ENCODE results near the gene CHRM4.
A peak's percentile ranks its signal among the peaks of the same experiment; 100 is the strongest.

The CHRM4 gene

DNA sequence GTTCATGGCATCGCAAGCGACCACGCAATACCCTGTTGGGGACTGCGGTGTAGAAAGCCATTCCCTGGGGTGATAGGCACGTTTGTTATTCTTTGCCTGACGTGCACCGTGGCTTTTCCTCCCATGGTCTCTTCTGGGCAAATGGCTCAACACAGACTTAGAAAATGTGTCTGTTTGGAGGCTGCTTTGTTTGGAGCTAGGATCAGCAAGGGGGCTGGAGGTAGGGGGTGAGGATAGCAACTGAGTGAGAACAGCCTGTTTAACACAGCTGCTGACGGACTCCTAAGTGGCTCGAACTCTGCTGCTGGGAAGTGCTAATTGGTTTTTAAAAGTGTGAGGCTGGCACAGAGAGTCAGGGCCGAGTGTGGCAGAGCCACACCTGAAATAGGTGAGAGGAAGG, 16.1 kb upstream of the CHRM4 start:
- Histone ChIP-seq H3K36me3 (ENCODE audit: control insufficient read depth in 5 of 5, insufficient read depth in 5 of 5, low read length in 5 of 5) (peaks cover 0 to 53% (median 37%) of the 10 kb centered on the region in 5 donors), H3K4me1 (ENCODE audit: control insufficient read depth in 5 of 5, insufficient read depth in 5 of 5, low read length in 5 of 5) (peaks cover 8 to 26% (median 21%) of the 10 kb centered on the region in 5 donors), H3K4me3 (ENCODE audit: low read depth in 1 of 5, low read length in 5 of 5) (no peak overlapping the region), H3K27ac (ENCODE audit: low read depth, low read length) (no peak overlapping the region), H3K27me3 (ENCODE audit: control insufficient read depth in 5 of 5, insufficient read depth in 4 of 5, low read length in 5 of 5) (no peaks in the 10 kb centered on the region), H3K9me3 (ENCODE audit: control insufficient read depth in 5 of 5, low read length in 5 of 5) (no peaks in the 10 kb centered on the region), H3K9ac (ENCODE audit: low read length in 5 of 5) (no peak overlapping the region)

DNA sequence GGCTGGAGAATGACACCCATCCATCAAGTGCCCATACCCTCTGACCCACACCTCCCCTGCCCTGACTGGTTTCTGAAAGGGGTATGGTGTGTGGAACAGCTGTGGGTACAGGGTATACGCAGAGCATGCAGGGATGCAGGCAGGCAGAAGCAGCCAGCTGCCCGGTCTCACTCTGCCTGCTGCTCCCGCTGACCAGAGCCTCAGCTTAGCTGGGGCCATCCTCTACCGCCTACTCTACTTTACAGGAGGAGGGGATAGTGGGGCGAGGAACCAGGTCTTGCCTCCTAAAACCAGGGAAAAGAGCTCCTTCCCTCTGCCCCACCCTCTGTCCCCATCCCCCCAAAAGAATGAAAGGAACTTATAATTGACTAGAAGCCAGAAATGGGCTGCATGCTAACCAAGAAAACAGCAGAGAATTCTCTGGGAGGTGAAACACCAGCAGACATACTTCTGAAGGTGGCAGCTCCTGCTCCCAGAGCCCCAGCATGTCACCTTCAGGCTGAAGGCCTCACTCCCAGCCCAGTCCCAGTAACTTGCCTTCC, 13.0 kb upstream of the CHRM4 start:
- Histone ChIP-seq H3K9me3 (ENCODE audit: control insufficient read depth in 5 of 5, low read length in 5 of 5) (no peaks in the 10 kb centered on the region), H3K9ac (ENCODE audit: low read length in 5 of 5) (no peak overlapping the region), H3K4me3 (ENCODE audit: low read depth in 1 of 5, low read length in 5 of 5) (no peak overlapping the region), H3K4me1 (ENCODE audit: control insufficient read depth in 5 of 5, insufficient read depth in 5 of 5, low read length in 5 of 5) (peaks cover 10 to 29% (median 28%) of the 10 kb centered on the region in 5 donors), H3K36me3 (ENCODE audit: control insufficient read depth in 5 of 5, insufficient read depth in 5 of 5, low read length in 5 of 5) (peaks cover 0 to 58% (median 30%) of the 10 kb centered on the region in 5 donors), H3K27me3 (ENCODE audit: control insufficient read depth in 5 of 5, insufficient read depth in 4 of 5, low read length in 5 of 5) (no peaks in the 10 kb centered on the region), H3K27ac (ENCODE audit: low read depth, low read length) (no peak overlapping the region)

DNA sequence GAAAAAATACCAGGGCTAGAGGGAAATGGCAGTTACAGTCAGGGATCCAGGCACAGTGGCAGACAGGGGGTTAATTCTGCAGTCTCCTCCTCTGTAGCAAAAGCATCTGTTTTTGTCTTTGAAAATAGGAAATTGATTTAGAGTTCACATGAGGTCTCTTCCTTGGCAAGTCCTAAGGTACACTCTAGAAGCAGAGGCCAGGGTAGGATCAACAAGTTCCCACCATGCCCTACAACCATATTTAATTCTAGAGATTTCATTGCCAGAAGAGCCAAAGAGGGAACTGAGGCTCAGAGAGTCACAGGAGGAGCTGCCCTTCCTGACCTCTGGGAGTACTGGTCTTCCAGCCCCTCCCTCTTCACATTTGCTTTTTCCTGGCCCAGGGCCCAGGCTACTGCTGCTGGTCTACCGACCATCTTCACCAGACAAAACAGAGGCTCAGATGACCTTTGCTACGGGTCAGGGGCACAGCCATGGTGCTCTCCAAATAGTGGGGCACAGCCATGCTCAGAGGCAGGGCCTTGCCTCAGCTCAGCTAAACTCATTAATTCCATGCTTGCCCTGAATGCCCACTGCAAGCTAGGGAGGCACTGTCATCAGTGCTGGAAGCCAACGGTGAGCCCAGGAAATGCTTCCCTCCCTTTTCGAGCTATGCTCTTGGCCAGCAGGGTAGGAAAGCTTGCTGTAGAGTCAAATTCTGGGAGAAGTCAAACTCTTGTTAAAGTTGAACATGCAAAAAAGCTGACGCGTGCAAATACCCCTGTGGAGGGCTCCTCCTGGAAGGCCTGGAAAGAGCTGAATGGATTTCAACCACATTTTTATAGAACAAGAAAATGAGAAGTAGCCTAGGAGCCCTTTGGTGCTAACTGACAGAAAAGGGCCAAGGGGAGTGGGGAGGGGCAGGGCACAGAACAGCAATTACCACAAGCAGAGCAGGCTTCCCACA, 11.7 kb upstream of the CHRM4 start:
- Histone ChIP-seq H3K36me3 (ENCODE audit: control insufficient read depth in 5 of 5, insufficient read depth in 5 of 5, low read length in 5 of 5) (peaks cover 0 to 47% (median 21%) of the 10 kb centered on the region in 5 donors), H3K4me3 (ENCODE audit: low read depth in 1 of 5, low read length in 5 of 5) (no peak overlapping the region), H3K9me3 (ENCODE audit: control insufficient read depth in 5 of 5, low read length in 5 of 5) (no peaks in the 10 kb centered on the region), H3K4me1 (ENCODE audit: control insufficient read depth in 5 of 5, insufficient read depth in 5 of 5, low read length in 5 of 5) (peaks cover 10 to 29% (median 28%) of the 10 kb centered on the region in 5 donors), H3K27me3 (ENCODE audit: control insufficient read depth in 5 of 5, insufficient read depth in 4 of 5, low read length in 5 of 5) (no peaks in the 10 kb centered on the region), H3K27ac (ENCODE audit: low read depth, low read length) (no peak overlapping the region), H3K9ac (ENCODE audit: low read length in 5 of 5) (no peak overlapping the region)

DNA sequence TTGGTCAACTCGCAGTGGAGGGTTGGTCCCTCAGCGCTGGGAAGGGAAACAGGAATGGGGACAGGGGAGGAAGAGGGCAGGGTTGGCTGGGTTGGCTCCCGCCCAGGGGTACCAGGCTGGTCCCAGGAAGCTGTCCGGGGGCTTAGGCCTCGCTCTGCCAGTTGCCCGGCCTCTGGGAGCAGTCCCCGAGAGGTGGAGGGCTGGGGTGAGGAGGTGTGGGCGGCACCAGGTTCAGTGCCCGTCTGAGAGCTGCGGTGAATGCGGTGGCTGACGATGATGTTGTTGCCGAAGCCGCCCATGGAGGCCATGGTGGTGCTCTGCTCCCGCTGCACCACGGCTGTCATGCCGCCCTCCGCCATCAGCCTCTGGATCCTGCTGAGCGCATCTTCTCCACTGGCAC, 6.0 kb upstream of the CHRM4 start:
- Histone ChIP-seq H3K4me1 (ENCODE audit: control insufficient read depth in 5 of 5, insufficient read depth in 5 of 5, low read length in 5 of 5) (peaks cover 2 to 12% (median 8%) of the 10 kb centered on the region in 5 donors), H3K27me3 (ENCODE audit: control insufficient read depth in 5 of 5, insufficient read depth in 4 of 5, low read length in 5 of 5) (no peaks in the 10 kb centered on the region), H3K9me3 (ENCODE audit: control insufficient read depth in 5 of 5, low read length in 5 of 5) (no peaks in the 10 kb centered on the region), H3K4me3 (ENCODE audit: low read depth in 1 of 5, low read length in 5 of 5) (no peak overlapping the region), H3K9ac (ENCODE audit: low read length in 5 of 5) (no peak overlapping the region), H3K27ac (ENCODE audit: low read depth, low read length) (no peak overlapping the region), H3K36me3 (ENCODE audit: control insufficient read depth in 5 of 5, insufficient read depth in 5 of 5, low read length in 5 of 5) (peaks cover 0 to 41% (median 28%) of the 10 kb centered on the region in 5 donors)

DNA sequence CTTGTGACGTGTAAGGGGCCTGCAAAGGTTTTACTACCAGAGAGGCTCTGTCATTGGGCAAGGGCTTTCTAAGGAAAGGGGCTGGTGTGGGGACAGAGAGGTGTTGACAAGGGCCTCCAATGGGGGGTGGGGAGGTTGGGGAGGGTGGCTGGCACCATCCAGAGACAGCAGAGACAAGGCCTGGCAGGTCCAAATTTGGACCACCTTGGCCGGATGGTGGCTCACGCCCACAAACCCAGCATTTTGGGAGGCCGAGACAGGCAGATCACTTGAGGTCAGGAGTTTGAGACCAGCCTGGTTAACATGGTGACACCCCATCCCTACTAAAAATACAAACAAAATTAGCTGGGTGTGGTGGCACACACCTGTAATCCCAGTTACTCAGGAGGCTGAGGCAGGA, 2.2 kb upstream of the CHRM4 start:
- Histone ChIP-seq H3K9ac (ENCODE audit: low read length in 5 of 5) (no peak overlapping the region), H3K27me3 (ENCODE audit: control insufficient read depth in 5 of 5, insufficient read depth in 4 of 5, low read length in 5 of 5) (peaks cover 16 to 22% (median 18%) of the 10 kb centered on the region in 5 donors), H3K36me3 (ENCODE audit: control insufficient read depth in 5 of 5, insufficient read depth in 5 of 5, low read length in 5 of 5) (peaks cover 0 to 26% (median 23%) of the 10 kb centered on the region in 5 donors), H3K4me1 (ENCODE audit: control insufficient read depth in 5 of 5, insufficient read depth in 5 of 5, low read length in 5 of 5) (peaks cover 0 to 42% (median 35%) of the 10 kb centered on the region in 5 donors), H3K4me3 (ENCODE audit: low read depth in 1 of 5, low read length in 5 of 5) (no peak overlapping the region), H3K27ac (ENCODE audit: low read depth, low read length) (no peak overlapping the region), H3K9me3 (ENCODE audit: control insufficient read depth in 5 of 5, low read length in 5 of 5) (no peaks in the 10 kb centered on the region)

DNA sequence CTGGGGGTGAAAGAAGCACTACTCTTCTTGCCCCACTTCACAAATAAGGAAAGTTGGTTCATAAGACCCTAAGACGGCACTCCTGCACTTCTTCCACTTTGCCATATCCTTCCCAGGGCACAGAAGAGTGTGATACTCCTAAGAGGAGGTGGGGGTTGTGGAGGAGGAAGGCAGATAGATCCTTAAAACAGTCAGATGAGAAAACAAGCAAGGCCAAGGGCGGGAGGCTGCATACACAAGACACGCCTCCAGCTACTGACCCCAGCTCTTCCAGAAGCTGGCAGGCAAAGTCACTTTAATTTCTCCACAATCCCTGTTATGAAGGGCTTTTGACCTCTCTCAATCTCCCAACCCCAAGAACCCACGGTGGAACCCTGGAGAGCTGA, 1.6 kb upstream of the CHRM4 start:
- Histone ChIP-seq H3K36me3 (ENCODE audit: control insufficient read depth in 5 of 5, insufficient read depth in 5 of 5, low read length in 5 of 5) (peaks cover 0 to 24% (median 23%) of the 10 kb centered on the region in 5 donors), H3K4me1 (ENCODE audit: control insufficient read depth in 5 of 5, insufficient read depth in 5 of 5, low read length in 5 of 5) (peaks cover 0 to 42% (median 35%) of the 10 kb centered on the region in 5 donors), H3K4me3 (ENCODE audit: low read depth in 1 of 5, low read length in 5 of 5) (peak overlapping the region in 1 of 5 donors; percentile 64), H3K9me3 (ENCODE audit: control insufficient read depth in 5 of 5, low read length in 5 of 5) (no peaks in the 10 kb centered on the region), H3K27ac (ENCODE audit: low read depth, low read length) (no peak overlapping the region), H3K9ac (ENCODE audit: low read length in 5 of 5) (no peak overlapping the region), H3K27me3 (ENCODE audit: control insufficient read depth in 5 of 5, insufficient read depth in 4 of 5, low read length in 5 of 5) (peaks cover 16 to 28% (median 23%) of the 10 kb centered on the region in 5 donors)

DNA sequence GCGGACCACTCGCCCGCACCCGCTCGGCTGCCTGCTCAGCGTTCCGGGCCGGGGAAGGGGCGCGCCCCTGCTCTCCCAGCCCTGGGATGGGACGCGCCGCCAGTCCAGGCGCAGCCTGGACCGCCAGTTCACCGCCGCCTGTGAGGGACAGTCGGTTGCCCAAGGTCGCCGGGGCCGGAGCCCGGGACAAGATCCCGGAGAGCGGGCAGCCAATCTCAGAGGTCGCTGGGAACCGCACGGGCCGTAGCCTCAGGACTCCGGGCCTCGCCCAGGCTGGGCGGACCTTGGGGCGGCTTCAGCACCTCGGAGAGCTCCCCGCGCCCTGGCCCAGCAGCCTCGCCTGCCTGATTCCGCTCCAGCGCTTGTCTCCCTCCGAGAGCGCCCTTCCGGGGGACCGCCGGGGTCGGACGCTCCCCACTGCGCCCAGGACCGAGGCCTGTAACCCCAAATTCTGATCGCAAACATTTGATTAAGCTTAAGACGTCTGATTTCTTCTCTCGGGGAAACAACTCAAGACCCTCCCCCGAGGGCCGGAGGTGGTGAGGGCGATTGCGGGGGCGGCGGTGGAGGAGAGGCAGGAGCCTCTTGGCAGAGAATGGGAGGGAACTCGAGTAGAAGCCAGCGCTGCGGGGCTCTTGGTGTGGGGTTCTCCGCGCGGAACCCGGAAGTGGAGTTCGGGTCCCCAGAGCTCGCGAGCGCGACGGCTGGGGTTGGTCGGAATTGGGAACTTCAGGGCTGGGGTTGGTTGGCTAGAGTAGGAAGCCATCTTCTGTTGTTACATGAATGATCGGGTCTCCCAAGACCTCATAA, 1.1 kb upstream of the CHRM4 start:
- H3K36me3 ChIP-seq (ENCODE audit: control insufficient read depth in 5 of 5, insufficient read depth in 5 of 5, low read length in 5 of 5), result peaks cover 0 to 18% (median 18%) of the 10 kb centered on the region in 5 donors
- no peak overlapping the region for H3K27ac ChIP-seq (ENCODE audit: low read depth, low read length)
- peaks cover 0 to 42% (median 35%) of the 10 kb centered on the region in 5 donors for H3K4me1 ChIP-seq (ENCODE audit: control insufficient read depth in 5 of 5, insufficient read depth in 5 of 5, low read length in 5 of 5)
- no peak overlapping the region for H3K9ac ChIP-seq (ENCODE audit: low read length in 5 of 5)
- no peaks in the 10 kb centered on the region for H3K9me3 ChIP-seq (ENCODE audit: control insufficient read depth in 5 of 5, low read length in 5 of 5)
- H3K27me3 ChIP-seq (ENCODE audit: control insufficient read depth in 5 of 5, insufficient read depth in 4 of 5, low read length in 5 of 5), result peaks cover 22 to 34% (median 29%) of the 10 kb centered on the region in 5 donors
- H3K4me3 ChIP-seq (ENCODE audit: low read depth in 1 of 5, low read length in 5 of 5), result peak overlapping the region in 4 of 5 donors; percentile 36 to 64 (median 42)

DNA sequence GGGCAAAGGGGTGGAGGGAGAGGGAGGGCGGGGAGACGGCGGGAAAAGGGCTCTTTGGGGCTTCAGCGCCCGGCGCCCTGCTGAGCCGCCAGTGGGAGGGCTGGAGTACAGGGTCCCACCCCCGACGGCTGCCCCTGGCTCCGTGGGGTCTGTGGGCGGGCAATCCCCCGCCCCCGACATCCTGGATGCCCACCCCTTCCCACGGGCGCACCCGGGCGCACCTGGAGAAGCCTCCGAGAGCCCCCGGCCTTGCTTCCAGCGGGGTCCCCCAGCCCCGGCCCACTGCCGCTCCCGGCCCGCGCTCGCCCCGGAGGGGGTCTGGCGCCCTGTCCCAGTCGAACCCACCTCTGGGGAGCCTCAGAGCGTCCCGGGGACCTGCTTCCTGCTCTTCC, 394 bp downstream of the CHRM4 start:
- Histone ChIP-seq H3K9ac (ENCODE audit: low read length in 5 of 5) (no peak overlapping the region), H3K27ac (ENCODE audit: low read depth, low read length) (no peak overlapping the region), H3K4me3 (ENCODE audit: low read depth in 1 of 5, low read length in 5 of 5) (peak overlapping the region in 1 of 5 donors; percentile 46), H3K9me3 (ENCODE audit: control insufficient read depth in 5 of 5, low read length in 5 of 5) (no peaks in the 10 kb centered on the region), H3K27me3 (ENCODE audit: control insufficient read depth in 5 of 5, insufficient read depth in 4 of 5, low read length in 5 of 5) (peaks cover 28 to 43% (median 40%) of the 10 kb centered on the region in 5 donors), H3K4me1 (ENCODE audit: control insufficient read depth in 5 of 5, insufficient read depth in 5 of 5, low read length in 5 of 5) (peaks cover 0 to 42% (median 35%) of the 10 kb centered on the region in 5 donors), H3K36me3 (ENCODE audit: control insufficient read depth in 5 of 5, insufficient read depth in 5 of 5, low read length in 5 of 5) (peaks cover 0 to 6% (median 5%) of the 10 kb centered on the region in 5 donors)

DNA sequence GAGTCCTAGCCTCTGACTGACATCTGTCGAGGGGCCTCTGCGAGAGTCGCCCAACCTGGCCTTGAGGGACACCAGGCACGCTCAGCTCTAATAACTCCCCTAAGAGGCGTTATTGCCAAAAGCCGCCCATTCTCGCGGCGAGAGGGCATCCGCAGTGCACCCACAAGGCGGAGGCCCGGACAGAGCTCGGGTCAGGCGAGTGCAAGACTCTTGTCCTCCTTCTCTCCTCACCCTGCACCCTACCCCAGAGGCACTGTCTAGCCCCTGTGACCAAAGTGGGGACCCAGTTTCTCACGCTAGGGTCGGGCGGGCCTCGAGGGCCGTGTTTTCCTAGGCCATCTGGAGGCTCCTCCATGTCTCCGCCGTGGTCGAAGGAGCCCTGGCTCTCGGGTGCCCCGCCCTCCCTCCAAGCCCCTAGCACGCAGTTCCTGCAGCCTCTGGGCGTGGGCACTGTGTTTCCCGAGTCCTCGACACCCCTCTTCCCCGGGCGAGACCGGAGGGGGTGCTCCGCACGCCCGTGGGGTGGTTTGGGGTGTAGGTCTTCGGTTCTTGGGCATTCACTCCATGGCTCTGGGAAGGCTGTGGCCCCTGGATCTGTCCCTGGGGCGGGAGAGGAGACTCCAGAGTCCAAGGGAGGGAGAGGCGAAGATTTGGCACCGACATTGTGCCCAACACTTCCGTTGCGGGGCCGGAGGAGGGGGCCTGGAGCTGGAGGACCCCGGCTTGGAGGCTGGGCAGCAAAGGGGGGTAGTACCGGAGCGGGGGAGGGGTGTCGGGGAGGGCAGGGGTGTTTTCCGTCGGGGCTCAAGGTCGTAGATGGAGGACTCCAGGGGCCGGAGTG, 1.0 kb downstream of the CHRM4 start:
- no peaks in the 10 kb centered on the region for H3K36me3 ChIP-seq (ENCODE audit: control insufficient read depth in 5 of 5, insufficient read depth in 5 of 5, low read length in 5 of 5)
- no peaks in the 10 kb centered on the region for H3K9me3 ChIP-seq (ENCODE audit: control insufficient read depth in 5 of 5, low read length in 5 of 5)
- peak overlapping the region in 2 of 5 donors; percentile 12 to 72 for H3K4me3 ChIP-seq (ENCODE audit: low read depth in 1 of 5, low read length in 5 of 5)
- H3K27ac ChIP-seq (ENCODE audit: low read depth, low read length), result no peak overlapping the region
- H3K4me1 ChIP-seq (ENCODE audit: control insufficient read depth in 5 of 5, insufficient read depth in 5 of 5, low read length in 5 of 5), result peaks cover 0 to 42% (median 35%) of the 10 kb centered on the region in 5 donors
- peaks cover 28 to 46% (median 43%) of the 10 kb centered on the region in 5 donors for H3K27me3 ChIP-seq (ENCODE audit: control insufficient read depth in 5 of 5, insufficient read depth in 4 of 5, low read length in 5 of 5)
- no peak overlapping the region for H3K9ac ChIP-seq (ENCODE audit: low read length in 5 of 5)

All from subcutaneous abdominal adipose tissue (tissue), 5 donors.